ENCODE data around the gene ADAMTS8.

The ADAMTS8 gene

GRCh38 chr11:130420478-130421198, 7.8 kb downstream of the ADAMTS8 start:
- no peak for DNase-seq (ENCODE audit: low read depth in 2 of 2)

- DNase-seq (ENCODE audit: low read depth in 2 of 2), result no peak
Observed at GRCh38 chr11:130418756-130419155, 9.7 kb downstream of the ADAMTS8 start.

- DNase-seq (ENCODE audit: low read depth in 2 of 2), result no peak
Observed at GRCh38 chr11:130418210-130418609, 10.2 kb downstream of the ADAMTS8 start.

GRCh38 chr11:130416906-130417305, 11.5 kb downstream of the ADAMTS8 start:
- DNase-seq (ENCODE audit: low read depth in 2 of 2), result no peak

- DNase-seq (ENCODE audit: low read depth in 2 of 2), result no peak
Observed at GRCh38 chr11:130416530-130416882, 11.9 kb downstream of the ADAMTS8 start.

- DNase-seq (ENCODE audit: low read depth in 2 of 2), result no peak
Observed at GRCh38 chr11:130415731-130416529, 12.5 kb downstream of the ADAMTS8 start.

GRCh38 chr11:130414107-130415080, 14.0 kb downstream of the ADAMTS8 start:
- DNase-seq (ENCODE audit: low read depth in 2 of 2), result no peak

GRCh38 chr11:130413405-130414106, 14.9 kb downstream of the ADAMTS8 start:
- DNase-seq (ENCODE audit: low read depth in 2 of 2), result no peak

- no peak for DNase-seq (ENCODE audit: low read depth in 2 of 2)
Observed at GRCh38 chr11:130411223-130411622, 17.2 kb downstream of the ADAMTS8 start.

GRCh38 chr11:130409594-130410388, 18.6 kb downstream of the ADAMTS8 start:
- DNase-seq (ENCODE audit: low read depth in 2 of 2), result no peak

GRCh38 chr11:130408901-130409300, 19.5 kb downstream of the ADAMTS8 start:
- DNase-seq (ENCODE audit: low read depth in 2 of 2), result no peak

GRCh38 chr11:130408401-130408890, 20.0 kb downstream of the ADAMTS8 start:
- no peak for DNase-seq (ENCODE audit: low read depth in 2 of 2)

- no peak for DNase-seq (ENCODE audit: low read depth in 2 of 2)
Observed at GRCh38 chr11:130407978-130408377, 20.4 kb downstream of the ADAMTS8 start.

- DNase-seq (ENCODE audit: low read depth in 2 of 2), result no peak
Observed at GRCh38 chr11:130405428-130405827, 23.0 kb downstream of the ADAMTS8 start.

GRCh38 chr11:130404727-130405126, 23.7 kb downstream of the ADAMTS8 start:
- DNase-seq (ENCODE audit: low read depth in 2 of 2), result no peak

GRCh38 chr11:130403967-130404366, 24.4 kb downstream of the ADAMTS8 start:
- no peak for DNase-seq (ENCODE audit: low read depth in 2 of 2)

GRCh38 chr11:130403271-130403804, 25.1 kb downstream of the ADAMTS8 start:
- no peak for DNase-seq (ENCODE audit: low read depth in 2 of 2)

- DNase-seq (ENCODE audit: low read depth in 2 of 2), result no peak
Observed at GRCh38 chr11:130402570-130402969, 25.8 kb downstream of the ADAMTS8 start.

- no peak for DNase-seq (ENCODE audit: low read depth in 2 of 2)
Observed at GRCh38 chr11:130400781-130401483, 27.5 kb downstream of the ADAMTS8 start.

Measured in stimulated activated CD4-positive, alpha-beta T cell treated with anti-CD3 and anti-CD28 coated beads, Interleukin-15, amount 100 ng/mL, for 48 hours (primary cell).